ENCODE data around the gene SH3YL1. TPM values are rescaled to one million over a fixed set of nuclear protein-coding genes. Genes with fewer than 3 reads are reported as not detected.

SH3YL1 gene
- total RNA-seq: 42.2 TPM
- long read RNA-seq, transcript SH3YL1-205 (9 exons, 1,695 nt): major isoform, 16 of 62 reads
- long read RNA-seq, partial matches to known transcripts: 7 of 62 reads
- long read RNA-seq, other reads (novel, unspliced or antisense): 35 of 62 reads

GRCh38 chr2:263774-264492 lies at the start of gene SH3YL1:
Gene SH3YL1 (minus strand): TSS chr2:264032. CDS start chr2:263984, 48 bp downstream.
- DNase-seq (peak; percentile 87), ATAC-seq (peak; percentile 80 to 92)
- intact Hi-C loops (cut with DNase I): no loop called here
- TF ChIP-seq CTCF (IDR thresholded peaks at IDR 0.05): no peak
- Histone ChIP-seq H3K9me3 (no peaks in the 10 kb centered on the region), H3K27me3 (ENCODE audit: low read depth) (no peaks in the 10 kb centered on the region), H3K27ac (peak within 1 kb of the TSS; percentile 87), H3K4me1 (peaks cover 49% of the 10 kb centered on the region), H3K4me3 (peak within 1 kb of the TSS; percentile 84), H3K36me3 (no peaks in the 10 kb centered on the region)

- no peak overlapping the region for H3K27ac ChIP-seq
- no peaks in the 10 kb centered on the region for H3K9me3 ChIP-seq
- H3K4me1 ChIP-seq: no peaks in the 10 kb centered on the region
- no peak for TF ChIP-seq CTCF (IDR thresholded peaks at IDR 0.05)
- intact Hi-C loops (cut with DNase I): no loop called here
- no peak overlapping the region for H3K4me3 ChIP-seq
- DNase-seq (no peak), ATAC-seq (no peak)
- H3K36me3 ChIP-seq: no peaks in the 10 kb centered on the region
- no peaks in the 10 kb centered on the region for H3K27me3 ChIP-seq (ENCODE audit: low read depth)
Observed at GRCh38 chr2:310994-311393, 47.2 kb upstream of the SH3YL1 start.

GRCh38 chr2:309954-310510 lies 46.2 kb upstream of the SH3YL1 start:
- Histone ChIP-seq H3K4me1 (no peaks in the 10 kb centered on the region), H3K27ac (no peak overlapping the region), H3K36me3 (no peaks in the 10 kb centered on the region), H3K27me3 (ENCODE audit: low read depth) (no peaks in the 10 kb centered on the region), H3K9me3 (no peaks in the 10 kb centered on the region), H3K4me3 (no peak overlapping the region)
- no peak for TF ChIP-seq CTCF (IDR thresholded peaks at IDR 0.05)
- DNase-seq (no peak), ATAC-seq (no peak)
- intact Hi-C loops (cut with DNase I): no loop called here

- intact Hi-C loops (cut with DNase I): no loop called here
- H3K36me3 ChIP-seq: no peaks in the 10 kb centered on the region
- no peaks in the 10 kb centered on the region for H3K27me3 ChIP-seq (ENCODE audit: low read depth)
- no peak overlapping the region for H3K27ac ChIP-seq
- no peaks in the 10 kb centered on the region for H3K9me3 ChIP-seq
- ATAC-seq (no peak), DNase-seq (no peak)
- no peak overlapping the region for H3K4me3 ChIP-seq
- no peak for TF ChIP-seq CTCF (IDR thresholded peaks at IDR 0.05)
- no peaks in the 10 kb centered on the region for H3K4me1 ChIP-seq
Observed at GRCh38 chr2:309148-309953, 45.5 kb upstream of the SH3YL1 start.

GRCh38 chr2:305366-305765 lies 41.5 kb upstream of the SH3YL1 start:
- Histone ChIP-seq H3K27me3 (ENCODE audit: low read depth) (no peaks in the 10 kb centered on the region), H3K27ac (no peak overlapping the region), H3K36me3 (no peaks in the 10 kb centered on the region), H3K9me3 (no peaks in the 10 kb centered on the region), H3K4me3 (no peak overlapping the region), H3K4me1 (no peaks in the 10 kb centered on the region)
- TF ChIP-seq CTCF (IDR thresholded peaks at IDR 0.05): no peak
- ATAC-seq (no peak), DNase-seq (no peak)
- intact Hi-C loops (cut with DNase I): no loop called here

All from lower lobe of right lung (tissue), 2 donors.